ENCODE results near the gene CLIC3.

GRCh38 chr9:136960938-136961275 is 35.5 kb downstream of the CLIC3 start:
- TF ChIP-seq CTCF (IDR thresholded peaks at IDR 0.05; ENCODE audit: low read length) (no peak), EZH2 (optimal IDR thresholded peaks at IDR 0.05; ENCODE audit: low read depth, low read length) (no peak), EZH2phosphoT487 (IDR thresholded peaks at IDR 0.05; ENCODE audit: low read length) (no peak)
